ENCODE results near the gene TMBIM1.

TMBIM1 gene

GRCh38 chr2:218259099-218259961, 33.0 kb downstream of the TMBIM1 start:
- peaks cover 61% of the 10 kb centered on the region for H3K4me1 ChIP-seq (ENCODE audit: control insufficient read depth, insufficient read depth, low read length)
- H3K9me3 ChIP-seq (ENCODE audit: control insufficient read depth, low read length) = no peaks in the 10 kb centered on the region
- peak overlapping the region; percentile 80 for H3K9ac ChIP-seq (ENCODE audit: low read length)
- H3K27me3 ChIP-seq (replicated peaks; ENCODE audit: control insufficient read depth, insufficient read depth, low read length) = no peaks in the 10 kb centered on the region
- peaks cover 39% of the 10 kb centered on the region for H3K36me3 ChIP-seq (ENCODE audit: control insufficient read depth, insufficient read depth, low read length, severe bottlenecking)
- peak; percentile 64 for DNase-seq (ENCODE audit: low read depth)
- peak overlapping the region; percentile 43 for H3K4me3 ChIP-seq (ENCODE audit: low read length)

GRCh38 chr2:218257390-218257981, 34.8 kb downstream of the TMBIM1 start:
- Histone ChIP-seq H3K36me3 (ENCODE audit: control insufficient read depth, insufficient read depth, low read length, severe bottlenecking) (peaks cover 44% of the 10 kb centered on the region), H3K27me3 (replicated peaks; ENCODE audit: control insufficient read depth, insufficient read depth, low read length) (no peaks in the 10 kb centered on the region), H3K9me3 (ENCODE audit: control insufficient read depth, low read length) (no peaks in the 10 kb centered on the region), H3K4me1 (ENCODE audit: control insufficient read depth, insufficient read depth, low read length) (peaks cover 62% of the 10 kb centered on the region), H3K9ac (ENCODE audit: low read length) (no peak overlapping the region), H3K4me3 (ENCODE audit: low read length) (no peak overlapping the region)
- peak; percentile 48 for DNase-seq (ENCODE audit: low read depth)

- Histone ChIP-seq H3K4me1 (ENCODE audit: control insufficient read depth, insufficient read depth, low read length) (peaks cover 61% of the 10 kb centered on the region), H3K9me3 (ENCODE audit: control insufficient read depth, low read length) (no peaks in the 10 kb centered on the region), H3K4me3 (ENCODE audit: low read length) (no peak overlapping the region), H3K27me3 (replicated peaks; ENCODE audit: control insufficient read depth, insufficient read depth, low read length) (no peaks in the 10 kb centered on the region), H3K9ac (ENCODE audit: low read length) (no peak overlapping the region), H3K36me3 (ENCODE audit: control insufficient read depth, insufficient read depth, low read length, severe bottlenecking) (peaks cover 51% of the 10 kb centered on the region)
- DNase-seq (ENCODE audit: low read depth) = no peak
Observed at GRCh38 chr2:218256612-218257350, 35.5 kb downstream of the TMBIM1 start.

GRCh38 chr2:218255446-218255845, 36.9 kb downstream of the TMBIM1 start:
- Histone ChIP-seq H3K9me3 (ENCODE audit: control insufficient read depth, low read length) (no peaks in the 10 kb centered on the region), H3K36me3 (ENCODE audit: control insufficient read depth, insufficient read depth, low read length, severe bottlenecking) (peaks cover 64% of the 10 kb centered on the region), H3K9ac (ENCODE audit: low read length) (no peak overlapping the region), H3K27me3 (replicated peaks; ENCODE audit: control insufficient read depth, insufficient read depth, low read length) (no peaks in the 10 kb centered on the region), H3K4me3 (ENCODE audit: low read length) (no peak overlapping the region), H3K4me1 (ENCODE audit: control insufficient read depth, insufficient read depth, low read length) (peaks cover 48% of the 10 kb centered on the region)
- DNase-seq (ENCODE audit: low read depth) = no peak

GRCh38 chr2:218253232-218253625, 39.1 kb downstream of the TMBIM1 start:
- Histone ChIP-seq H3K4me3 (ENCODE audit: low read length) (no peak overlapping the region), H3K36me3 (ENCODE audit: control insufficient read depth, insufficient read depth, low read length, severe bottlenecking) (peaks cover 87% of the 10 kb centered on the region), H3K27me3 (replicated peaks; ENCODE audit: control insufficient read depth, insufficient read depth, low read length) (no peaks in the 10 kb centered on the region), H3K9me3 (ENCODE audit: control insufficient read depth, low read length) (no peaks in the 10 kb centered on the region), H3K9ac (ENCODE audit: low read length) (peak overlapping the region; percentile 7), H3K4me1 (ENCODE audit: control insufficient read depth, insufficient read depth, low read length) (peaks cover 26% of the 10 kb centered on the region)
- no peak for DNase-seq (ENCODE audit: low read depth)

GRCh38 chr2:218252509-218253231, 39.6 kb downstream of the TMBIM1 start:
- DNase-seq (ENCODE audit: low read depth) = no peak

GRCh38 chr2:218249691-218250090, 42.6 kb downstream of the TMBIM1 start:
- Histone ChIP-seq H3K9me3 (ENCODE audit: control insufficient read depth, low read length) (no peaks in the 10 kb centered on the region), H3K36me3 (ENCODE audit: control insufficient read depth, insufficient read depth, low read length, severe bottlenecking) (peaks cover 100% of the 10 kb centered on the region), H3K27me3 (replicated peaks; ENCODE audit: control insufficient read depth, insufficient read depth, low read length) (no peaks in the 10 kb centered on the region), H3K9ac (ENCODE audit: low read length) (no peak overlapping the region), H3K4me3 (ENCODE audit: low read length) (no peak overlapping the region), H3K4me1 (ENCODE audit: control insufficient read depth, insufficient read depth, low read length) (peaks cover 12% of the 10 kb centered on the region)
- DNase-seq (ENCODE audit: low read depth) = no peak

More at GRCh38 chr2:218252509-218253231, 39.6 kb downstream of the TMBIM1 start:
- Histone ChIP-seq H3K4me3 (ENCODE audit: low read length) (no peak overlapping the region), H3K9me3 (ENCODE audit: control insufficient read depth, low read length) (no peaks in the 10 kb centered on the region), H3K4me1 (ENCODE audit: control insufficient read depth, insufficient read depth, low read length) (peaks cover 20% of the 10 kb centered on the region), H3K9ac (ENCODE audit: low read length) (peak overlapping the region; percentile 7), H3K36me3 (ENCODE audit: control insufficient read depth, insufficient read depth, low read length, severe bottlenecking) (peaks cover 92% of the 10 kb centered on the region), H3K27me3 (replicated peaks; ENCODE audit: control insufficient read depth, insufficient read depth, low read length) (no peaks in the 10 kb centered on the region)

GRCh38 chr2:218245214-218245613, 47.1 kb downstream of the TMBIM1 start:
- DNase-seq (ENCODE audit: low read depth) = no peak
- Histone ChIP-seq H3K27me3 (replicated peaks; ENCODE audit: control insufficient read depth, insufficient read depth, low read length) (no peaks in the 10 kb centered on the region), H3K36me3 (ENCODE audit: control insufficient read depth, insufficient read depth, low read length, severe bottlenecking) (peaks cover 97% of the 10 kb centered on the region), H3K9me3 (ENCODE audit: control insufficient read depth, low read length) (no peaks in the 10 kb centered on the region), H3K9ac (ENCODE audit: low read length) (no peak overlapping the region), H3K4me1 (ENCODE audit: control insufficient read depth, insufficient read depth, low read length) (no peaks in the 10 kb centered on the region), H3K4me3 (ENCODE audit: low read length) (no peak overlapping the region)

GRCh38 chr2:218244665-218245064, 47.6 kb downstream of the TMBIM1 start:
- Histone ChIP-seq H3K4me3 (ENCODE audit: low read length) (no peak overlapping the region), H3K27me3 (replicated peaks; ENCODE audit: control insufficient read depth, insufficient read depth, low read length) (no peaks in the 10 kb centered on the region), H3K4me1 (ENCODE audit: control insufficient read depth, insufficient read depth, low read length) (no peaks in the 10 kb centered on the region), H3K9me3 (ENCODE audit: control insufficient read depth, low read length) (no peaks in the 10 kb centered on the region), H3K9ac (ENCODE audit: low read length) (no peak overlapping the region), H3K36me3 (ENCODE audit: control insufficient read depth, insufficient read depth, low read length, severe bottlenecking) (peaks cover 97% of the 10 kb centered on the region)
- DNase-seq (ENCODE audit: low read depth) = no peak

- H3K9me3 ChIP-seq (ENCODE audit: control insufficient read depth, low read length) = no peaks in the 10 kb centered on the region
- H3K36me3 ChIP-seq (ENCODE audit: control insufficient read depth, insufficient read depth, low read length, severe bottlenecking) = peaks cover 97% of the 10 kb centered on the region
- no peaks in the 10 kb centered on the region for H3K4me1 ChIP-seq (ENCODE audit: control insufficient read depth, insufficient read depth, low read length)
- no peak for DNase-seq (ENCODE audit: low read depth)
- H3K27me3 ChIP-seq (replicated peaks; ENCODE audit: control insufficient read depth, insufficient read depth, low read length) = no peaks in the 10 kb centered on the region
- no peak overlapping the region for H3K9ac ChIP-seq (ENCODE audit: low read length)
- no peak overlapping the region for H3K4me3 ChIP-seq (ENCODE audit: low read length)
Observed at GRCh38 chr2:218244204-218244603, 48.1 kb downstream of the TMBIM1 start.

- H3K36me3 ChIP-seq (ENCODE audit: control insufficient read depth, insufficient read depth, low read length, severe bottlenecking) = peaks cover 98% of the 10 kb centered on the region
Observed at GRCh38 chr2:218238887-218239286, 53.4 kb downstream of the TMBIM1 start.

More at GRCh38 chr2:218238887-218239286, 53.4 kb downstream of the TMBIM1 start:
- Histone ChIP-seq H3K9me3 (ENCODE audit: control insufficient read depth, low read length) (no peaks in the 10 kb centered on the region), H3K9ac (ENCODE audit: low read length) (no peak overlapping the region), H3K4me1 (ENCODE audit: control insufficient read depth, insufficient read depth, low read length) (peaks cover 8% of the 10 kb centered on the region), H3K27me3 (replicated peaks; ENCODE audit: control insufficient read depth, insufficient read depth, low read length) (no peaks in the 10 kb centered on the region), H3K4me3 (ENCODE audit: low read length) (no peak overlapping the region)
- no peak for DNase-seq (ENCODE audit: low read depth)
